Stimulated activated CD8-positive, alpha-beta memory T cell treated with anti-CD3 and anti-CD28 coated beads, Interleukin-15, amount 100 ng/mL, for 24 hours (primary cell): ENCODE data around the gene BPHL.
"Not testable (repeated sequence)": the region's sequence is repeated elsewhere in the genome, so short reads cannot be mapped to it uniquely, and the experiment has no call there.

Experiments used
- DNase-seq: peaks from one replicate; pipeline ENCODE4 v3.0.0-alpha.2; 2020; ENCODE audit warnings: low read depth

Gene BPHL

GRCh38 chr6:3179945-3180344 is 61.4 kb downstream of the BPHL start:
- DNase-seq = not testable (repeated sequence)

- no peak for DNase-seq
Measured at GRCh38 chr6:3181105-3181504, 62.6 kb downstream of the BPHL start.

DNA sequence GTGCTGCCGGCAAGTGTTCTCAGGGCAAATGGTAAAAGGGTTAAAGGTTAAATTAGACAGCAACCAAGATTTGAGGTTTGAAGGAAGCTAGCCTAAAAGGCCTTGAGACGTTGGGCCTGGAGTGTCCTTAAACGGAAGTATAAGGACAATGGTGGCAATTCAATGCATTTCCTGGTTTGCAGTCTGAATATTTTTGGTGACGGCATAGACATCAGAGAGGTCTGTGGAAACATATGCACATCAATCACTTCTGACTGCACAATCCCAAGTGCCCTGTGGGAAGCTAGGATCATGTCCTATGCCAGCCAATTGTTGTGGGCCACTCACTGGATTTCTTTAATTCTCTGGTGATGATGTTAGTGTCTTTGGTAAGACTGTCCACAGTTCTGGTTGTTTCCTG is 64.6 kb downstream of the BPHL start:
- DNase-seq = no peak

DNA sequence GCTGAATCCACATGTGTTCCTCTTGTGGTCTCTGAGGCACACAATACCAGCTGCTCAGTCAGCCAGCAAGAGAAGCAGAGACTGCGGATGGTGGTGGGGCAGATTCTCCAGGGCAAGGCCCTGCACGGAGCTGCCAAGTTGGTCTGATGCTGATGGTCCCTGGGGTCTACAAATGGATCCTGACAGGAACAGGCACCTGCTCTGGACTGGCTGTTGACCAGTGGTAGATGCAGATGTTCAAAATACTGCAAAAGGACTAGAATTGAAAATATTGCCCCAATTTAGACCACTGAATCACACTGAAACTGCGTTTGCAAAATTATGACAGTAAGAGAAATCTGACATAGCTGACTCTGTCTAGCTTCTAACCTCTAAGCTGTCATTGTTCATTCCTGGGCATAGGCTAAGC is 68.5 kb downstream of the BPHL start:
- DNase-seq = no peak

DNA sequence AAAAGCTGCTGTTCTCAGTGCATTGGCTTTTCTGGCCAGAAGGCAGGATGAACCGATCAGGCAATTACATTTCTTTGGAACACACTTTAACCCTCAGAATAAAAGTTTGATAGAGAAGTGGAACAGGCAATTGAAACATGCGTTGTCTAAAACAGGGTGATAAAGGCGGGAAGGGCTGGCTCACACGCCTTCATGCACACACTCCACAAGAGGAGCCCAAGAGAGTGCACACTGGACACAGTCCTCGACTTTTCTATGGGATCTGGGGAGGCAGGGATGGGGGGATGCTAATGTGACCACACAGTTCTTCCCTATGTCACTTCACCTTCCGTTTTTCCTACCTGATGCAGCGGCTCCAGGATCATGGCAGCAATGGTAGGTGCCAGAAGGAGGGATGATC is 69.8 kb downstream of the BPHL start:
- DNase-seq = no peak

DNA sequence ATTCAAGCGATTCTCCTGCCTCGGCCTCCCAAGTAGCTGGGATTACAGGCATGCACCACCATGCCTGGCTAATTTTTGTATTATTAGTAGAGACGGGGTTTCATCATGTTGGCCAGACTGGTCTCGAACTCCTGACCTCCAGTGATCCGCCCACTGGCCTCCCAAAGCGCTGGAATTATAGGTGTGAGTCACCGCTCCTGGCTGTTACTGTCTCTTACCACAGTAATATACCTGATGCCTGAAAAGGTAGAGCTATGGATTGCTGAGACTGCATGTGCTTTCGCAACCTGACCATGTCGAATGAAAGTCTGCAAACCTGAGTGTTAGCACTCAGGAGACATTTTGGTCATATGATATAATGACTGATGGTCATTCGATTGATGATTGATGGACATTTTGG is 70.7 kb downstream of the BPHL start:
- DNase-seq = not testable (repeated sequence)

DNA sequence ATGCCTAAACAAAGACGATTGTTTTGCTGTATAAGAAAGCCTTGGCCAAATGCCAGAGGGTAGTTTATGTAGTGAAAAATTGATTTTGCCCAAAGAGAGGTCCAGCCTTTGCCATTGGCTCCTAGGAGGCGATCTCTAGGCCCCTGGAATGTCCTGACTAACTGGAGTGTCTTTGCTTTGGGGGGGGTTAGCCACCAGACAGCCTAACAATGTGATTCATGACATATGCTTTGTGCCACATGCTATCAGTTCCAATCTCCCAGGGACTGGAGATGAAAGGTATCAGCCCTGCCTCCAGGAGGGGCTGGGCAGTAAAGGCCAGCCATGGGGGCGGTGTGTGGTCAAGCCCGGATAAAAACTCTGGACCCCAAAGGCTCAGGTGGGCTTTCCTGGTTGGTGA is 71.5 kb downstream of the BPHL start:
- DNase-seq = no peak

GRCh38 chr6:3190779-3191178 is 72.3 kb downstream of the BPHL start:
- no peak for DNase-seq

- DNase-seq = no peak
Measured at GRCh38 chr6:3193102-3193849, 74.8 kb downstream of the BPHL start.

GRCh38 chr6:3194535-3195419 is 76.3 kb downstream of the BPHL start:
- DNase-seq = no peak

GRCh38 chr6:3195420-3195694 is 76.8 kb downstream of the BPHL start:
- no peak for DNase-seq

- DNase-seq = no peak
Measured at GRCh38 chr6:3195695-3196497, 77.4 kb downstream of the BPHL start.

DNA sequence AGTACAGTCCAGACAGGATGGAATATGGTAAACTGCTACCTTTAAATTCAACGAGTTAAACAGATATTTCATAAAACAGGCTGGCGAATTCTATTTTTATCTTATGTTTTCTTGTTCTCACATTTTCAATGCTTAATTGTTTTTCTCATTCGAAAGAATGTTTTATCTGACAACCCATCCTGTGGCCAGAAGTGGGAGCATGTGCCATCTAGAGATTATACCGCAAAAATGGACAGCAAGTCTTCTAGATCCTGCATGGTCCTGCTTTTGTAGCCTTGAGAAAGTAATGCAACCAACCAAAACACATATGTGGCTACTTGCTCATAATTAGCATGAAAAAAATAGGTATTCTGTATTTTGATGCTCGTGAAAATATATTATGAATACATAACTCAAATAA is 78.3 kb downstream of the BPHL start:
- DNase-seq = no peak

- not testable (repeated sequence) for DNase-seq
Measured at GRCh38 chr6:3197734-3198133, 79.2 kb downstream of the BPHL start.

- DNase-seq = no peak
Measured at GRCh38 chr6:3199382-3199781, 80.9 kb downstream of the BPHL start.

- DNase-seq = no peak
Measured at GRCh38 chr6:3200682-3201081, 82.2 kb downstream of the BPHL start.

DNA sequence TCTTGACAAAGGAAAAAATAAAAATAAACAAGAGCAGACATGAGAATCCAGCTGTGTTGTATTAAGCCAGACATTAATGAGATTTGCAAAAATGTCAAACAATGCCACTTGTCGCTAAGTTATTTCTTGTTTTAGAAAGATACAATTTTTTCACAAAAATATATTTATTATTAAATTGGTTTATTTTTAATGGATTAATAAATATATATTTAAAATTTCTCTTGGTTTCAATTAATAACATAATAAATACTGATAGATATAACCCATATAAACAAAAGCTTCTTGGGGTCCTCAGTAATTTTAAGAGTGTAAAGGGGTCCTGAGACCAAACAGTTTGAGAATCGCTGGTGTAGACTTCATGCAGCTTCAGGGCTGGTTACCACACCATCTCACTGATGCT is 82.9 kb downstream of the BPHL start:
- no peak for DNase-seq
